NCI-H146 treated with DMSO at 0.1 percent for 48 hours (cell line): ENCODE data around the gene SLC13A3.
A peak's percentile ranks its signal among the peaks of the same experiment; 100 is the strongest.

Source experiments
- DNase-seq: peaks from one replicate; lab custom pipeline; 2025; ENCODE audit not compliant: unreplicated experiment; lab: John Stamatoyannopoulos, UW

SLC13A3 gene, protein sequence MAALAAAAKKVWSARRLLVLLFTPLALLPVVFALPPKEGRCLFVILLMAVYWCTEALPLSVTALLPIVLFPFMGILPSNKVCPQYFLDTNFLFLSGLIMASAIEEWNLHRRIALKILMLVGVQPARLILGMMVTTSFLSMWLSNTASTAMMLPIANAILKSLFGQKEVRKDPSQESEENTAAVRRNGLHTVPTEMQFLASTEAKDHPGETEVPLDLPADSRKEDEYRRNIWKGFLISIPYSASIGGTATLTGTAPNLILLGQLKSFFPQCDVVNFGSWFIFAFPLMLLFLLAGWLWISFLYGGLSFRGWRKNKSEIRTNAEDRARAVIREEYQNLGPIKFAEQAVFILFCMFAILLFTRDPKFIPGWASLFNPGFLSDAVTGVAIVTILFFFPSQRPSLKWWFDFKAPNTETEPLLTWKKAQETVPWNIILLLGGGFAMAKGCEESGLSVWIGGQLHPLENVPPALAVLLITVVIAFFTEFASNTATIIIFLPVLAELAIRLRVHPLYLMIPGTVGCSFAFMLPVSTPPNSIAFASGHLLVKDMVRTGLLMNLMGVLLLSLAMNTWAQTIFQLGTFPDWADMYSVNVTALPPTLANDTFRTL

DNA sequence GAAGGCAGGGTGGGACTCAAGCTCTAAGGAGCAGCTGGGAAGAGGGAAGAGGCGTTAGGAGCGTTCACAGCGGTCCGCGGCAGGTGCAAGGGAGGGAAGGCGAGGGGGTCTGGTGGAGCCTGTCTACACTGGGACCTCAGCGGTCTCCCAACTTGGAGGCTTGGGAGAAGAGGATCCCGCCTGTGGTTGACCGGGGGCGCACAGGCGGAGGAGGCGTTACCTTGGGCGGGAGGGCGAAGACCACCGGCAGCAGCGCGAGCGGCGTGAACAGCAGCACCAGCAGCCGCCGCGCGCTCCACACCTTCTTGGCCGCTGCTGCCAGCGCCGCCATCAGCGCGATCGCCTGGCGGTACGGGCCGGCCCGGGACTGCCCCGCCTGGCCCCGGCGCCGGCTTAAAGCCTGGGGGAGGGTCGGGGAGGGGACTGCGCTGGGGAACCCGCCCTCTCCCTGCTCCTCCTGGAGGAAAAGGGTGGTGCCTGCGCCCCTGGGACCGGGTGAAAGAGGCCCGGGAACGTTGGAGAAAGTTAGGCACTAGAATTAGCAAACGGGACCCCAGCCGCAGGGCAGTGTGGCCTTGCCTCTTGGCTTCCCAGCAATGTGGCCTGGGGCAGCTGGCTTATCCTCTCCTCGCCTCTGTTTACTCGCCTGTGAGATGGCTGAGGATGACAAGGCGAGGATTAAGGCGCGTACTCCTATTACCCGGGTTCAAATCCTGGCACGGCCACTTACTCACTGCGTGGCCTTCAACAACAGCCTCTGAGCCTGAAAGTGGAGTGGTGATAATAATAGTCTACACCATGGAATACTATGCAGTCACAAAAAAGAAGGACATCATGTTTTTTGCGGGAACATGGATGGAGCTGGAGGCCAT, at the start of gene SLC13A3:
TSS of gene SLC13A3 (minus strand) at position 369 of the 872 bp plus-strand sequence. CDS start at position 331, 38 bp downstream.
- DNase-seq: peak; percentile 31

DNA sequence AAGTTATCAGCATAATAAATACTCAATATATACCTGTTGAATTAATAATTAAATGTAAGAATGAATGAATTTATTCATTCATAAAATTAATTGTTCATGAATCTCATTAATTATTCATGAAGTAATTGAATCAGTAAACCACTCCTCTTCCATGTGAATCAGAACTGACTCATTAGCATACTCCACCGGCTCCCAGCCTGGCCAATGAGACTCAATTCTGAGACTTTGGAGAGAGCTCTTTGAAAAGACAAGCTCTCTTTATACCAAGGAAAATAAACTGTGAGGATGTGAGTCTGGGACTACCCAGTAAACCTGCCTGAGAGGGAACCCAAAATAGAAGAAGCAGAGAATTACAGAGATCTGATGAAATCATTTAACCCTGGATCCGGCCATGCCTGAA, 49.8 kb upstream of the SLC13A3 start:
- DNase-seq: no peak

DNA sequence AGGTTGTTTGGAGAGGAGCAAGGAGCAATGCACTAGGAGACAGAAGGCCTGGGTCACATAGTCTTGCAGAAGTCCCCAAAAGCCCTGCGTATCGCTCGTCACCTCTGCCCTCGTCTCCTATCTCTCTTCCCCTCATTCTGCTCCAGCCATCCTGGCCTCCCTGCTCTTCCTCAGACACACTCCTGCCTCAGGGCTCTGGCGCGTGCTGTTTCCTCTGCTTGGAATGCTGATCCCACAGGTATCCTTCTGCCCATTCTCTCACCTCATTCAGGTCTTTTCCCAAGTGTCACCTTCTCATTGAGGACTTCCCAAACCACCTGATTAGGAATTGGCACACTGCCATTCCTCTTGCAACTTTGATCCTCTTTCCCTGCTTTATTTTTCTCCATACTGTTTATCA, 49.2 kb upstream of the SLC13A3 start:
- DNase-seq: no peak

DNA sequence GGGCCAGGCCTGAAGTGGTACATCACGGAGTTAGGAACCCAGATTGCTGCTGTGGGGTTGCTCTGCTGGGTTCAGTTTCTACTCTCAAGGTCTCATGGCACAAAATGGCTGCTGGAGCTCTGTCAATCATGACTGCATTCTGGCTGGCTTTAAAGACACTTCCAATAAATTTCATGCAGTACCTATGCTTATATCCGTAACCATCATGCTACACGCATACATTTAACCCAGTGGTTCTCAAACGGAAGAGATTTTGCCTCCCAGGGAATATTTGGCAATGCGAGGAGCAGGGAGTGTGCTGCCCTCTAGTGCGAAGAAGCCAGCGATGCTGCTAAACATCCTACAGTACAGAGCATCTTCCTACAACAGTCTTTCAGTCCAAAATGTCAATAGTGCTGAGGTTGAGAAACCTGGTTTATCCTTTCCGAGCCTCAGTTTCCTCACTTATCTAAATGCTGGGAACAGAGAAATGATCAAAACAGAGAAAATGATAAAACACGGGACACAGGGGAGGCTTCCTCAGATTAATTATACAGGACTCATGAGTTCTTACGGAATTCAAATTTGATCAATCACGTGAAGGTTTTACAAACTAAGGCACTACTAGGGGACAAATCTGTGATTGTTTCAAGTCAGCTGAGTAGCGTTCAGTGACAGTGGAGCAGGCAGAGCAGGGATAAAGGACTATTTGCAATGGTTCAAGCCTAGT, 48.5 kb upstream of the SLC13A3 start:
- DNase-seq: peak; percentile 7

DNA sequence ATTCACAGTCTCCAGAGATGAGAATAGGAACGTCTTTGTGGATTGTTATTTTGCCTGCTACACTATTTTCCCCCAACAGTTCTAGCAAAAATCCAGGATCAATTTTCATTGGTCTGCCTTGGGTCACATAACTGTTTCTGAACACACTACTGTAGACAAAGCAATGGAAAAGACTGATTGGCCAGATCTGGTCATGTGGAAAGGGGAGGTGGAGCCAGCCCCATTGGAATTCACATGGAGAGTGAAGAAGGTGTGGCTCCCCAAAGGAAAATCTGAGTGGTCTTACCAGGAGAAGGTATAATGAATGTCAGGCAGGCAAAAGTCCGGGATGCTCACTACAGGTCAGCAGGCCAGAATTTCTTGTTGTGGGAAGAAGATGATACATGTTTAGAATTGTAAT, 47.5 kb upstream of the SLC13A3 start:
- DNase-seq: no peak

DNA sequence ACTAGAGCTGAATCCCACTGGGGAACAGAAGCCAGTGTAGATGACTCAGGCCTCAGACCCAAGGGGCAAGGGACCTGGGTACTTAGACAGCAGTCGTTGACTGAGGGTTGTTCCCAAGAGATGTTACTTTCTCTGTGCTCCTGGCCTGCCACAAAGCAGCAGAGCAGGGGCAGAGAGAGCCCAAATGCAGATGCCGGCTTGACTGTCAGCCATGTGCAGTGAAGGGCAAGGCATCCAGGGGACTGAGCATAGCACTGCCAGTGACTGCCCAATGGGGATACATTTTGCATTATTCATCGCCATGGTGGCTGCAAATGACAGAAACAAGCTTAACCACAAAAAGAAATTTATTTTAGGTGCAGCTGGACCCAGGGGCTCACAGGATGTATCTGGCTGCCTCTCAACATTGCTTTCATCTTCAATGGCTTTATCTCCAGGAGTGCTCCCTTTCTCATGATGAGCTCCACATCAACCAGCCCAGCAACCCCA, 45.6 kb upstream of the SLC13A3 start:
- no peak for DNase-seq

DNA sequence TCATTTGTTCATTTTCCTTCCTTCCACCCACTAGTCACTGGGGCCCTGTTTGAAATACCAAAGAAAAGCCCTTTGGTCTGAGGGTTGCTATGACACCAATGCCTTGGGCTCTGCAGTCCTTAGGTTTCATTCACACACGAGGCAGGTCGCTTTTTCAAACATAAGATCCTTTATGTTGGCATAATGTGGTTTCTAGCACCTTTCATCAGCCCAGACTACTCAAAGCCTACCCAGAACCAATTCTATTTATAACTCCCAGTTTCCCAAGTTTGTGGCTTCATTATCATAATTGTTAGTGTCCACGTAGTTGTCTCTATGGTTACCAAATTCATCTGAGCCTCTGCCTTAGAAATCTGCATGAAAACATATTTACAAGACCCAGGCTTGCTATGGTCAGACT, 44.6 kb upstream of the SLC13A3 start:
- peak; percentile 73 for DNase-seq

DNA sequence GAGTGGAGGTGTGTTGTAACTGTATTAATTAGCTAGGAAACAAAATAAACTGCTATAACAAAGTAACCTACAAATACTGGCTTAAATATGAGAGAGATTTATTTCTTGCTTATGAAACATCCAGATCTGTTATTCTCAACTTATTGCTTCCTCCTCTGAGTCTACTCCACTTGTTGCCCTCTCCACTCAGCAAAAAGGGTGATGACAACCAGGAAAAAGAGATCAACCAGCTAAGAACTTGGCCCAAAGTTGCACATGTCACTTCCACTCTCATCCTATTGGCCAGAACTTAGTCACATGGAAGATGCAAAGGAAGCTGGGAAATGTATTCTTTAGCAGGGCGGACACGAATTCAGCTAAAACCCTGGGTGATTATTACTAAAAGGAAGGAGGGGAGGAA, 43.2 kb upstream of the SLC13A3 start:
- no peak for DNase-seq

DNA sequence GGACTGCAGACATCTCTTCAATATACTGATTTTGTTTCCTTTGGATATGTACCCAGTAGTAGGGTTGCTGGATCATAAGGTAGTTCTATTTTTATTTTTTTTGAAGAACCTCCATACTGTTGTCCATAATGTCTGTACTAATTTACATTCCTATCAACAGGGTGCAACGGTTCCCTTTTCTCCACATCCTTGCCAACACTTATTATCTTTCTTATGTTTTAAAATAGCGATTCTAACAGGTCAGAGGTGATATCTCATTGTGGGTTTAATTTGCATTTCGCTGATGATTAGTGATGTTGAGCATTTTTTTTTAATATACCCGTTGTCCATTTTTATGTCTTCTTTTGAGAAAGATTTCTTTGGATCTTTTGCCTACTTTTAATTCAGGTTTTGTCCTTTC, 39.9 kb upstream of the SLC13A3 start:
- no peak for DNase-seq

DNA sequence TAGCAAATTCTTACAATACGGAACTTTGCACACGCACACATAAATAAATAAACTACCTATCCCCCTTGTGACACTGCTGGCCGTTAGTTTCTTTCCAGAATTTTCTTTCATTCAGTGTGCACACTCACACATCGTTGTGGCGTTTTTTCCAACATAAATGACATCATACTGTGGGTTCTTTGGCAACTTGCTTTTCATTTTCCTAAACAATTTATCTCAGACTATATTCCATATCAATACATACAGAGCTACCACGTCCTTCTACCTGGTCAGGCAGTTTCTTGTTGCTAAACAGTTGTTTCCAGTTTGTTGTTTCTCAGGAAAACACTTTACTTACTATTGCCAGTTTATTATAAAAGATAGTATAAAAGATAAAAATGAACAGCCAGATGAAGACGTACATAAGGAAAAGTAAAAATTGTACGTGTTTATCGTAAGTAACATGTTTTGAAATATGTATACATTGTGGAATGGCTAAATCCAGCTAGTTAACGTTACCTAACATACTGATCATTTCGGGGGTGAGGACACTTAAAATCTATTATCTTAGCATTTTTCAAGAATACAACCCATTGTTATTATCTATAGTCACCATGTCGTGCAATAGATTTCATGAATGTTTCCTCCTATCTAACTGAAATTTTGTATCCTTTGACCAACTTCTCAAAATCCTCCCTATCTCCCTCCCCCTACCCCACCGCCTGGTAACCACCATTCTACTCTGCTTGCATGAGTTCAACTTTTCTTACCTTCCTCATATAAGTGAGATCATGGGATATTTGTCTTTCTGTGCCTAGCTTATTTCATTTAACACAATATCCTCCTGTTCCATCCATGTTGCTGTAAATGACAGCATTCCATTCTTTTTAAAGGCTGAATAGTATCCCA, 39.2 kb upstream of the SLC13A3 start:
- DNase-seq: no peak

DNA sequence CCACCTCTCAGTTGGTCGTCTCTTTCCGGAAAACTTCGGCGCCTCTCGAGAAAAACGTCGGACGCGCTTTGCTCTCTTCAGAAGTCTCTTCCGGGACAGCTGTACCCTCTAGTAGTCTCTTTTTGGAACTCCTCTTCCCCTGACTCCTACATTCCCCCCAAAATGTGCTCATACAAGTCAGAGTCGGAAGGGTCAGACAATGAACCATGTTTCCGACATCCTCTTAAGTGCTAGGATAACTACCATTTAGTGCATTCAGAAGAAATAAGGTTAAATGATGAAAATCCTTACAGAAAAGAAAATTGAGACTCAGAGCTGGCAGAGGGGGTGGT, 38.5 kb upstream of the SLC13A3 start:
- no peak for DNase-seq

DNA sequence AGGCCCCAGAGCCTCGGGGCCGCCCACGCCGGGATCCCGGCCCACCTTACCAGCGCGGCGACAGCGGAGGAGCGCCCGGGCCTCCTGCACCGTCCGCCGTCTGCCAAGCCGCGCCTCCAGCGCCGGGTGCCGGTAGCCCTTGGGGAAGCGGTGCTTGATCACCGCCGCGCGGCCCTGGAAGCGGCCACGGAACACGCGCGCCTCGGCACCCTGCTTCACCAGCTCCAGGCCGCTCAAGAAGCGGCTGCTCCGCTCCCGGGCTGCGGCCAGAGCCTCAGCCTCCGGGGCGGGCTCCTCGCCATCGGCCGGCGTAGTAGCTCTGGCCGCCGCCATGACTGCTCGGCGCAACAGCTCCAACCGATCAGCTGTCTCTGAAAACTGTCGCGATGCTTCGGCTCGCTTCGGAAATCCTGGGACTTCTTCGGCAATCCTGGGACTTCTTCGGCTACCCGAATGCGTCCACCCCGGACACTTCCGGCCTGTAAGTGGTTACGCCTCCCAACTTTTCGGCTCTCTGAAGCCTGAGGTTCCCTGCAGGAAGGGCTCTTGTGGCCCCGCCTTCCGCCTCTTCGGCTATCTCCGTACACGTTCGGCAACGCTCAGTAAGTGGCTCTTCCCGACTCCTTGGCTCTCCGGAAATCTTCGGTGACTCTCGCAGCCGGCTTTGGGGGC, 38.0 kb upstream of the SLC13A3 start, which contains the start of gene TP53RK:
TSS of gene TP53RK (minus strand) at position 363 of the 672 bp plus-strand sequence. CDS start at position 333, 30 bp downstream.
- peak; percentile 88 for DNase-seq

DNA sequence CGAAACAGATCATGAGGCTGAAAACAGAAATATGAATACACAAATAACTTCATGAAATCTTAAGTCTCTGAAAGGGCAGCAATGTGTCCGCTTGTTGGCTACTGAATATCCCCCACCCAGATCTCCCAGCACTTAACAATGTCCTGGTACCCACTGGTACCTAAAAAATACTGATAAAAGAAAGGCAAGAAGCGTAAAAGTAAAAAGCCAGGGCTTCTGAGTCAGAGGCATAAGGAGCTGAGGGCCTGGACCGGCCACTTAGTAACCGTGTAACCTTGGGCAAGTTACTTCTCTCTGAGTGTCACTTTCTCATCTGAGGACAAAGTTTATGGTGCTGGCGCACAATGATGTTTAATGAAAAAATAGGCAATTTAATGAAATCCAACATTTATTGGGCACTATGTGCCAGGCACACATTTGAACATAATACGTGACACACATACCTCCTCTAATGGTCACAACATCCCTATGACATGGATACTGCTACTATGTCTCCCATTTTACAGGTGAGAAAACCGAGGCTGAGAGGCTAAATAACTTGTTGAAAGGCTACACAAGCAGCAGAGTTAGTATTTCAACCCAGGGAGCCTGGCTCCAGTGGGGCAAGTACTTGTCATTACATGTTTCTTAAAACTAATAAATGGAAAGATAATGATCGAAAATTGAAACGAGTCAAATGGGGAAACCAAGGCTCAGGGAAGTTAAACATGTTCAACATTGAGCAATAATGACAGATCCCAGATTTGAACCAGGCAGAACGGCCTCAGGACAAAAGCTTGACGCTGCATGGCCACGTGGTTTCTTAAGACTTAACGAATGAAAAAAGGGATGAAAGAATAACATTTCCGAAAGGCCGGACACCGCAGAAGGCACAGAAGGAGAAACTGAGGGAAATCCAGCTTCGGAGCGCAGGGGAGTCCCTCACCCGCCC, 37.2 kb upstream of the SLC13A3 start:
- DNase-seq: no peak

DNA sequence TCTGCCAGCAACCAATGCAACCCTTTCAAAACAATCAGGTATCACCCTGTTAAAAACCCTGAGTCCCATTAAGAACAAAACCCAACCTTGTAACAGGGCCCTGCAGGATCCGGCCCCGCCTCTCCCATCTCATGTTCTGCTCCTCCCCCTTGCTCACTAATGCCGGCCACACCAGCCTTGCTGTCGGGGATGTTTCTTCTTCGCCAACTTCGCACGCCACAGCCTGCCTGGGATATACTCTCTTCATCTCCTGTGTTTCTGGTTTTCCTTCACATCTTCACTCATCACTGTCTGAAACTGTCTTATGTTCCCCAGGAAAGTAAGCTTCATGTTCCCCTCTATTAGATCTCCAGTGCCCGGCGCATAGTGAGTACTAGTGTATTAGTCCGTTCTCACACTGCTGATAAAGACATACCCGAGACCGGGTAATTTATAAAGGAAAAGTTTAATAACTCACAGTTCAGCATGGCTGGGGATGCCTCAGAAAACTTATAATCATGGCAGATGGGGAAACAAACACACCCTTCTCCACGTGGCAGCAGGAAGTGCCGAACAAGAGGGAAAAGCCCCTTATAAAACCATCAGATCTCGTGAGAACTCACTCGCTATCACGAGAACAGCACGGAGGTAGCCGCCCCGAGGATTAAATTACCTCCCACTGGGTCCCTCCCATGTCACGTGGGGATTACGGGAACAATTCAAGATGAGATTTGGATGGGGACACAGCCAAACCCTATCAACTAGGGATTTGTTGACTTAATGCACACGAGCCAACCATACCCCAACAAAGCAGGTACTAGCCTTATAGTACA, 32.9 kb upstream of the SLC13A3 start:
- DNase-seq: no peak

DNA sequence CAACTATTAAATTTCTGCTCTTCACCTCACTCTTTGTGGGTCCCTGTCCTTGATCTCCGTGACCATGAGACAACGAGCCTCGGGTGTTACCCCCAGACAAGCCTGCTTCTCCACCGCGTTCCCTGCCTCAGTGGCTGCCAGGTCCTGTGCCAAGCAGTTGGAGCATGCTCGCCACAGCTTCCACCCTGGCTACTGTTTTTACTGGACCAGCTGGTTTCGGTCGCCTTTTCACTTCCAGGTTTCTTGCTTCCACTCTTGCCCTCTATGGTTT, 32.3 kb upstream of the SLC13A3 start:
- no peak for DNase-seq

DNA sequence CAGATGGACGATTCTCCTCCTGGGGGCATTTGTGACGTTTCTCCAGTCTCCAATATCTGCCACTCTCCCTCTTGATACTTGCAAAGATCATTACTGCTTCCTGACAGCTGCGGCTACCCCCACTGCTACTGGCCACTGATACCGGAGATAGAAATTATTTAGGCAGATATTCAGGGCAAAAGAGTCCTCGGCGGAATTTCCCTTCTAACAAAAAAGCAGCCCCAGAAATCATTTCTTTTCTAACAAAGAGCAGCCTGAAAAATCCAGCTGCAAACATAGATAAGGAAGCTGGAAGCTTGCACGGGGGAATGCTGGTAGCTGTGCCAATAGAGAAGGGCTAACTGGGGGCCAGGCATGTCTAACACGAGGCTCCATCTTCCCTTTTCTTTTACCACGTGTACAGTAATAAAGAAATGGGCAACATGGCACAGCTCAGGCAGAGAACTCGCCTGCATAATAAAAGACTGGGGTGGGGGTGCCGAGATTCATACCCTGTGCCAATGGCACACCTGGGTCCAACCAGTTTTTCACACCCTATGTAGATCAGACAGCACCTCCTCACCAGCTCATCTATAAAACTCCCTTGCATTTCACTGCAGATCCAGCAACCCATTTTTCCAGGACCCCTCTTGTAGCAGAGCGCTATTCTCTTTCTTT, 31.9 kb upstream of the SLC13A3 start:
- no peak for DNase-seq
